AG09309 (cell line): ENCODE measurements around the gene CDH4.

ENCODE experiments used
- DNase-seq: peaks from one replicate; pipeline ENCODE4 v3.0.0-alpha.2; 2010; ENCODE audit warnings: low read depth
- H3K4me3 ChIP-seq: 2 replicates; pipeline ENCODE4 v1.5.1; 2011; ENCODE audit warnings: mild to moderate bottlenecking, low read depth, low read length, moderate library complexity; ENCODE audit not compliant: control insufficient read depth
- CTCF ChIP-seq: IDR thresholded peaks from 2 replicates; pipeline ENCODE4 v1.5.1; 2011; ENCODE audit warnings: mild to moderate bottlenecking, low read depth, low read length, inconsistent platforms; ENCODE audit not compliant: insufficient read depth, control insufficient read depth; ENCODE audit errors: missing control alignments

The CDH4 gene

GRCh38 chr20:61847420-61847748, 595.3 kb downstream of the CDH4 start:
- DNase-seq: no peak
- TF ChIP-seq CTCF: no peak
- H3K4me3 ChIP-seq: no peak overlapping the region

GRCh38 chr20:61847986-61848385, 595.9 kb downstream of the CDH4 start:
- H3K4me3 ChIP-seq: no peak overlapping the region

GRCh38 chr20:61848851-61849250, 596.8 kb downstream of the CDH4 start:
- no peak overlapping the region for H3K4me3 ChIP-seq
- no peak for DNase-seq
- TF ChIP-seq CTCF: no peak

More at GRCh38 chr20:61847986-61848385, 595.9 kb downstream of the CDH4 start:
- no peak for TF ChIP-seq CTCF
- DNase-seq: no peak

DNA sequence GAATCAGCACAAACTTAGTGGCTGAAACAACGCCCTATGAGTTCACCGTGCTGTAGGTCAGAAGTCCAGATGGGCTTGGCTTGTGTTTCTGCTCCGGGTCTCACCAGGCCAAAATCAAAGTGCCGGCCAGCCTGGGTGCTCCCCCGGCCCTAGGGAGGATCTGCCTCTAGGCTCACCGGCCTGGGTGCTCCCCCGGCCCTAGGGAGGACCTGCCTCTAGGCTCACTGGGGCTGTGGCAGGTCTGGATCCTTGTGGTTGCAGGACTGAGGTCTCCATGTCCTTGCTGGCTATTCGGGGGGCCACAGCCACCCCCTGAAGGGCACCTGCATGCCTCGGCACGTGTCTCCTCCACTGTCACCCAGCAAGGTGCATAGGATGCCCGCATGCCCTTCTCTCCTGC, 597.3 kb downstream of the CDH4 start:
- no peak overlapping the region for H3K4me3 ChIP-seq

GRCh38 chr20:61849822-61850221, 597.8 kb downstream of the CDH4 start:
- no peak overlapping the region for H3K4me3 ChIP-seq
- TF ChIP-seq CTCF: no peak

More for the DNA sequence above, 597.3 kb downstream of the CDH4 start:
- DNase-seq: no peak
- TF ChIP-seq CTCF: no peak

GRCh38 chr20:61850457-61850856, 598.4 kb downstream of the CDH4 start:
- no peak for TF ChIP-seq CTCF
- no peak for DNase-seq
- no peak overlapping the region for H3K4me3 ChIP-seq

More at GRCh38 chr20:61849822-61850221, 597.8 kb downstream of the CDH4 start:
- no peak for DNase-seq
